Thyroid gland (tissue), 4 donors: Measurements from ENCODE around the gene PLPP1. TPM values are rescaled to one million over a fixed set of nuclear protein-coding genes. Genes with fewer than 3 reads are reported as not detected.

Experiments used
- DNase-seq, 2 donors: peaks; one replicate each; pipeline ENCODE4 v3.0.0-alpha.2; 2019
- H3K27ac ChIP-seq, 3 donors: fragments of 200-600 bp; sonication (generic); 1 replicate in 2 of 3; 2 replicates in 1 of 3; pipeline ENCODE4 v1.5.1; 2016 to 2019; ENCODE audit warnings: mild to moderate bottlenecking in 1 of 3, moderate library complexity in 1 of 3
- H3K27me3 ChIP-seq: fragments of 200-600 bp; sonication (generic); one replicate; pipeline ENCODE4 v1.5.1; 2019
- H3K36me3 ChIP-seq, 2 donors: fragments of 200-600 bp; sonication (generic); one replicate each; pipeline ENCODE4 v1.5.1; 2016 to 2019
- H3K4me1 ChIP-seq, 2 donors: fragments of 200-600 bp; sonication (generic); one replicate each; pipeline ENCODE4 v1.5.1; 2017 to 2019
- H3K4me3 ChIP-seq, 3 donors: fragments of 200-600 bp; sonication (generic); replicated peaks in 1 of 3; 1 replicate in 2 of 3; 2 replicates in 1 of 3; pipeline ENCODE4 v1.5.1; 2016; ENCODE audit warnings: mild to moderate bottlenecking in 1 of 3
- H3K9me3 ChIP-seq: fragments of 200-600 bp; sonication (generic); one replicate; pipeline ENCODE4 v1.5.1; 2017
- POLR2A ChIP-seq, 2 donors: fragments of 450-650 bp; IDR thresholded peaks; one replicate each; pipeline ENCODE4 v1.6.1; 2017; ENCODE audit warnings: antibody characterized with exemption in 2 of 2, mild to moderate bottlenecking in 2 of 2, moderate library complexity in 1 of 2
- WGBS, 2 donors: methylation state at CpG; one replicate each; pipeline ENCODE4 v1.1.5; 2017; 5-methylcytosine and 5-hydroxymethylcytosine counted together
- intact Hi-C: fragments of 100-400 bp; cut with DNase I; formaldehyde crosslinking; loops from one replicate; pipeline ENCODE4 v1.15.1; 2023
- total RNA-seq, 4 donors: library from RNA; depleted of rRNA; stranded (reverse); fragments of >200 nt; gene quantifications; one replicate each; pipeline ENCODE4 v1.2.3, GENCODE V29; 2016
- TF ChIP-seq, protein P1 (sequence below), 6 experiments: fragments of 200-600 bp in 3 of 6; fragments of 450-650 bp in 3 of 6; sonication (generic) in 3 of 6; IDR thresholded peaks; one replicate each; pipeline ENCODE4 v1.5.1; 2016 to 2019; ENCODE audit warnings: antibody characterized with exemption in 6 of 6, mild to moderate bottlenecking in 2 of 6, inconsistent platforms in 1 of 6, moderate library complexity in 1 of 6

The PLPP1 gene
- total RNA-seq, 4 donors from 2014 or later, result 172 to 284 (median 248) TPM

DNA sequence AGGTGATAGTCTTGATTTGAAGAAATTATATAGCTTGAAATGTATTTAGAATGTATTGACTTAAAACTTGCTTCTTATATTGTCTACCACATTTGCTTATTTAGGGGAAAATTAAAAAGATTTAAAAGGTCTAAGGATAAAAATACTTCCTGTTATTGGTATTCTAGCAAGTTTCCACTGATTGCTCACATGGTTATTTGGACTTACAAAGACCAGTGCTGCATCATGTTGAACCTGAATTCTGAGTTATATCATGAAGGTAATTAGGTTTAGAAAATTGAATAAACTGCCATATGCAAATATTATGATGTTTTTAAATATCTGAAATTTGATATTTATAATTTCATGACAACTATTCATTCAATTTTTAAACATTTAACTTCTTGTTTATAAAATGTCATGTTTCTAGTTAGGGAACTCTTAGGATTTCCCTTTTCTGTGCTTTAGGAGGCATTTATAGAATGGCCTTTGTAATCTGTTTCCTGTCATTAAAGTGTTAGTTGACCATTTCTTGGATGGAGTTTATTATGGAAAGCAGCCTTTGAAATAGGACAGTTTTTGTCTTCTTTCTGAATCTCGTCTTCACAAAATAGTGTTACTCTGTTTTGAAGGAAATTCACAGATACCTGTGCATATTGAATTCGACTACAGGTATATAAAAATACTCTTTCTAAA lies 141.1 kb downstream of the PLPP1 start:
- H3K9me3 ChIP-seq, result no peaks in the 10 kb centered on the region
- H3K4me3 ChIP-seq, result no peak overlapping the region
- no peaks in the 10 kb centered on the region for H3K27me3 ChIP-seq
- H3K27ac ChIP-seq, result no peak overlapping the region
- WGBS, 2 donors, result 37 to 43% methylated on average over 2 of the region's 2 CpGs
- H3K36me3 ChIP-seq, result peaks cover 0 to 5% of the 10 kb centered on the region in 2 donors
- intact Hi-C loops, result no loop called here
- TF ChIP-seq, protein P1, sequence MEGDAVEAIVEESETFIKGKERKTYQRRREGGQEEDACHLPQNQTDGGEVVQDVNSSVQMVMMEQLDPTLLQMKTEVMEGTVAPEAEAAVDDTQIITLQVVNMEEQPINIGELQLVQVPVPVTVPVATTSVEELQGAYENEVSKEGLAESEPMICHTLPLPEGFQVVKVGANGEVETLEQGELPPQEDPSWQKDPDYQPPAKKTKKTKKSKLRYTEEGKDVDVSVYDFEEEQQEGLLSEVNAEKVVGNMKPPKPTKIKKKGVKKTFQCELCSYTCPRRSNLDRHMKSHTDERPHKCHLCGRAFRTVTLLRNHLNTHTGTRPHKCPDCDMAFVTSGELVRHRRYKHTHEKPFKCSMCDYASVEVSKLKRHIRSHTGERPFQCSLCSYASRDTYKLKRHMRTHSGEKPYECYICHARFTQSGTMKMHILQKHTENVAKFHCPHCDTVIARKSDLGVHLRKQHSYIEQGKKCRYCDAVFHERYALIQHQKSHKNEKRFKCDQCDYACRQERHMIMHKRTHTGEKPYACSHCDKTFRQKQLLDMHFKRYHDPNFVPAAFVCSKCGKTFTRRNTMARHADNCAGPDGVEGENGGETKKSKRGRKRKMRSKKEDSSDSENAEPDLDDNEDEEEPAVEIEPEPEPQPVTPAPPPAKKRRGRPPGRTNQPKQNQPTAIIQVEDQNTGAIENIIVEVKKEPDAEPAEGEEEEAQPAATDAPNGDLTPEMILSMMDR (IDR thresholded peaks at IDR 0.05), result no peak
- TF ChIP-seq POLR2A (IDR thresholded peaks at IDR 0.05), result no peak
- no peak for DNase-seq
- no peaks in the 10 kb centered on the region for H3K4me1 ChIP-seq

DNA sequence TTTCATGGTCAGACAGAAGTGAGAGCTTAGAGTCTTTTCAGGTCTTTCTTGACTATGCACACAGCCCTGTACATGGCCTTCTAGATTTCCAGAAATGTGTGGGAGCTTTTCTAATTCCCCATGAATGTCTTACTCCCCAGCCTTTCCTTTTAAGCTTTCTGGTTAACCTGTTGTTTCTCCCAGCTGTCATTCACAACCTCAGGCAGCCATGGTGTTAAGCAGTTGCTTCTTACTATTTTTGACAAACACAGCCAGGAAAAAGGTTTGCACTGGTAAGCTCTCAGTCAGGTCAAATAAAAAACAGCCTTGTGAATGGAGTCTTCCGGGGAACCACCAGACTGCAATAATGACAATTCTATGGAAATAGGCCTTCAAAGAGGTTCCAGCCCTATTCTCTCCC lies 142.1 kb downstream of the PLPP1 start:
- WGBS, 2 donors, result 100% methylated on average over 1 of the region's 1 CpG
- H3K4me1 ChIP-seq, result peaks cover 0 to 5% of the 10 kb centered on the region in 2 donors
- H3K27me3 ChIP-seq, result no peaks in the 10 kb centered on the region
- TF ChIP-seq, protein P1 (IDR thresholded peaks at IDR 0.05), result no peak
- no peak for TF ChIP-seq POLR2A (IDR thresholded peaks at IDR 0.05)
- DNase-seq, result no peak
- H3K36me3 ChIP-seq, result peaks cover 0 to 5% of the 10 kb centered on the region in 2 donors
- H3K4me3 ChIP-seq, result no peak overlapping the region
- H3K27ac ChIP-seq, result no peak overlapping the region
- H3K9me3 ChIP-seq, result no peaks in the 10 kb centered on the region
- intact Hi-C loops, result no loop called here

DNA sequence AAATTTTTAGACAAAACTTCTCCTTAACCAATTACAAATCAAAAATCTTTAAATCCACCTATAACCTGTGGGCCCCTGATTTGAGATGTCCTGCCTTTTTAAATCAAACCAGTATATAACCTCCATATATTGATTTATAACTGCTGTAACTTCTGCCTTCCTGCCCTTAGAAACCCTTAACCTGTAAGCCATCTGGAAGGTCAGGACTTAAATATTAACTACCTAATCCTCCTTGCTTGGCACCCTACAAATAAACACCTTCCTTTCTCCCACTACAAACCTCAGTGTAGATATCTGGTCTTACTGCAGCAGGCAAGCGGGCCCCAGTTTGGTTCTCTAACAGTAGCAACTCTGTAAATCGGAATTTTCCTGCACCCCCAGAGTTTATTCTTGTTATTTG lies 143.1 kb downstream of the PLPP1 start:
- H3K36me3 ChIP-seq, result peaks cover 0 to 5% of the 10 kb centered on the region in 2 donors
- no peaks in the 10 kb centered on the region for H3K27me3 ChIP-seq
- no peak for DNase-seq
- no peak for TF ChIP-seq POLR2A (IDR thresholded peaks at IDR 0.05)
- TF ChIP-seq, protein P1 (IDR thresholded peaks at IDR 0.05), result no peak
- peaks cover 0 to 7% of the 10 kb centered on the region in 2 donors for H3K4me1 ChIP-seq
- H3K27ac ChIP-seq, result no peak overlapping the region
- intact Hi-C loops, result no loop called here
- no peak overlapping the region for H3K4me3 ChIP-seq
- H3K9me3 ChIP-seq, result no peaks in the 10 kb centered on the region
- WGBS, 2 donors, result 96 to 100% methylated on average over 2 of the region's 2 CpGs

DNA sequence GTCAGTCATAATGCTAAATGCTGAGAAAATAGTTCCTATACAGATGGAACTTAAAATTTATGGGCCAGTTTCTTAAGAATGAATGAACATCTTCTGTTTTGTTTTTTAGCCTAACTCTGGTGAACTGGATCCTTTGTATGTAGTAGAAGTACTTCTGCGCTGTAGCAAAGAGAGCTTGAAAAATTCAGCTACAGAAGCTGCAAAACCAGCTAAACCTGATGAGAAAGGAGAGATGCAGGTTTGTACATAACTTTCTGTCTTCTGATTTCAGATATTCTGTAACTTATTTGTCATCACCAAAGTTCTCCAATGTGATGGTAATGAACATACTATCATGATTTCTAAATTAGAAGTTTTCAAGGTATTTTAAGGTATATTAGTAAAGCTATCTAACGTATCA lies 146.9 kb downstream of the PLPP1 start:
- intact Hi-C loops, result no loop called here
- peak in 1 of 2 donors; percentile 6 for DNase-seq
- Histone ChIP-seq H3K27ac (peak overlapping the region in 1 of 3 donors; percentile 7), H3K36me3 (peaks cover 0 to 5% of the 10 kb centered on the region in 2 donors), H3K9me3 (no peaks in the 10 kb centered on the region), H3K4me3 (no peak overlapping the region), H3K27me3 (no peaks in the 10 kb centered on the region), H3K4me1 (peaks cover 0 to 7% of the 10 kb centered on the region in 2 donors)
- no peak for TF ChIP-seq POLR2A (IDR thresholded peaks at IDR 0.05)
- TF ChIP-seq, protein P1 (IDR thresholded peaks at IDR 0.05), result no peak
- 67 to 71% methylated on average over 2 of the region's 2 CpGs for WGBS, 2 donors

DNA sequence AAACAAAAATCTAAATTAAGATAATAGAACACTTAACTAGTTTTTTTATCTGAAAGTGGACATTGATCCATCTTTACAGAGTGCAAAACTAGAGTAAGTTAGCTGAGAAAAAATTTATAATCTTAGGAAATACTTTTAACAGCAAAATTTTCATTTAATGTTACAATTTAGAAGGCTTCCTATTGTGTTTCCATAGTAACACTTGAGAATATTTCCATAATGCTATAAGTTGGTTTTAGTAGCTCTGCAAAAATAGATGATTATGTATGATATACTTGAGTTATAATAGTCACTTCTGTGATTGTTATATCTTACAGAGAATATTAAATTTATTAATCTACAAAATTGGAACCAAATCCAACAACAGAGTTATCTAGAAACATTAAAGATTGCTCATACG lies 148.4 kb downstream of the PLPP1 start:
- DNase-seq, result no peak
- H3K4me1 ChIP-seq, result peaks cover 0 to 7% of the 10 kb centered on the region in 2 donors
- H3K27me3 ChIP-seq, result no peaks in the 10 kb centered on the region
- peaks cover 0 to 2% of the 10 kb centered on the region in 2 donors for H3K36me3 ChIP-seq
- H3K4me3 ChIP-seq, result no peak overlapping the region
- intact Hi-C loops, result no loop called here
- H3K27ac ChIP-seq, result no peak overlapping the region
- 97% methylated on average over 1 of the region's 1 CpG for WGBS, 2 donors
- TF ChIP-seq, protein P1 (IDR thresholded peaks at IDR 0.05), result no peak
- no peak for TF ChIP-seq POLR2A (IDR thresholded peaks at IDR 0.05)
- H3K9me3 ChIP-seq, result no peaks in the 10 kb centered on the region
